GM15510 (cell line): ENCODE data around the gene HGS.
A peak's percentile ranks its signal among the peaks of the same experiment; 100 is the strongest.

Experiments
- POLR2A ChIP-seq: IDR thresholded peaks from 3 replicates; pipeline ENCODE4 v1.6.1; 2011; ENCODE audit warnings: borderline replicate concordance; ENCODE audit not compliant: insufficient read length; ENCODE audit errors: extremely low read depth

Gene HGS

GRCh38 chr17:81706757-81707624 is 23.2 kb downstream of the HGS start:
- no peak for TF ChIP-seq POLR2A

- peak; percentile 28 for TF ChIP-seq POLR2A
Measured at GRCh38 chr17:81707725-81708646, 24.2 kb downstream of the HGS start.

- TF ChIP-seq POLR2A: peak; percentile 4
Measured at GRCh38 chr17:81708739-81709185, 25.0 kb downstream of the HGS start.

- TF ChIP-seq POLR2A: peak; percentile 27
Measured at GRCh38 chr17:81710514-81711308, 26.9 kb downstream of the HGS start.

- peak; percentile 47 for TF ChIP-seq POLR2A
Measured at GRCh38 chr17:81711814-81712467, 28.1 kb downstream of the HGS start, which contains the start of gene SLC25A10. Gene SLC25A10 (plus strand): TSS chr17:81712284. CDS start chr17:81712427, 143 bp downstream.

- TF ChIP-seq POLR2A: no peak
Measured at GRCh38 chr17:81712468-81713003, 28.7 kb downstream of the HGS start.

GRCh38 chr17:81713004-81713555 is 29.3 kb downstream of the HGS start:
- no peak for TF ChIP-seq POLR2A

- TF ChIP-seq POLR2A: no peak
Measured at GRCh38 chr17:81713556-81714411, 30.0 kb downstream of the HGS start.

- TF ChIP-seq POLR2A: no peak
Measured at GRCh38 chr17:81714412-81715106, 30.7 kb downstream of the HGS start.

- no peak for TF ChIP-seq POLR2A
Measured at GRCh38 chr17:81715107-81715871, 31.5 kb downstream of the HGS start.
